Stimulated activated CD8-positive, alpha-beta memory T cell treated with anti-CD3 and anti-CD28 coated beads, Interleukin-15, amount 100 ng/mL, for 24 hours (primary cell): ENCODE results near the gene SYNGR1.
"Not testable (repeated sequence)": the region's sequence is repeated elsewhere in the genome, so short reads cannot be mapped to it uniquely, and the experiment has no call there.

Source experiments
- DNase-seq: peaks from one replicate; pipeline ENCODE4 v3.0.0-alpha.2; 2020; ENCODE audit warnings: low read depth

SYNGR1 gene

DNA sequence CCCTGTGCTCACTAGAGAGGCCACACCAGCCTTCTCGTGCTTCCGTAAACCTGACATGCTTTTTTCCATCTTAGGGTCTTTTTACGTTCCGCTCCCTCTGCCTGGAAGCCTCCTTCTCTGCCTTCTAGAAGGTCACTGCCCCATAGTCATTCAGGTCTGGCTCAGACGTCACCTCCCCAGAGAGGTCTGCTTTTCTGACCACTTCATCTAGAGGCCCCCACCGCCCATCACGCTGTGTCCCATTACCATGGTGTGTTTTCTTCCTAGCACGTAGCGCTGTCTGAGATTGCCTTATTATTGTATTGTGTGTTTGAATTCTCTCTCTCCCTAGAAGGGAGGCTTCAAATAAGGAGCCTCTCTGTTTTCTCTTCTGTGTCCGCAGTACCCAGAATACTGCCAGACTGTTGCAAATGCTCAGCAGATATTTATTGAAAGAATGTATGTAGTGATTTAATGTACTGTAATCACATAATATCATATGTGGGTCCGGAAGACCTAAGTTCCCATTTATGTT is 59.8 kb downstream of the SYNGR1 start:
- DNase-seq: no peak

DNA sequence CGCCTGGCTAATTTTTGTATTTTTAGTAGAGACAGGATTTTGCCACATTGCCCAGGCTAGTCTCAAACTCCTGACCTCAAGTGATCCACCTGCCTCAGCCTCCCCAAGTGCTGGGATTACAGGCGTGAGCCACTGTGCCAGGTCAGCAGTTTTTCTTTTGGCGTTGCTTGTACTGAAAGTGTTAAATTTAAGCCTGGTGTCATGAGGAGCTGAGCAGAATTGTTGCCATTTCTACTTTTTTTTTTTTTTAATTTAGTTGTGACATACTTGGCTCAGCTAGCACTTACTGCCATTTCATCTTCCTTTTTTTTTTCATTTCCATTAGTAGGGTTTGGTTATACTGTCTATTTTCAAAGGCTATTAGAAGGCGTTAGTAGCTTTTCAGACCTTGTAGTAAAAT is 60.5 kb downstream of the SYNGR1 start:
- DNase-seq: no peak

DNA sequence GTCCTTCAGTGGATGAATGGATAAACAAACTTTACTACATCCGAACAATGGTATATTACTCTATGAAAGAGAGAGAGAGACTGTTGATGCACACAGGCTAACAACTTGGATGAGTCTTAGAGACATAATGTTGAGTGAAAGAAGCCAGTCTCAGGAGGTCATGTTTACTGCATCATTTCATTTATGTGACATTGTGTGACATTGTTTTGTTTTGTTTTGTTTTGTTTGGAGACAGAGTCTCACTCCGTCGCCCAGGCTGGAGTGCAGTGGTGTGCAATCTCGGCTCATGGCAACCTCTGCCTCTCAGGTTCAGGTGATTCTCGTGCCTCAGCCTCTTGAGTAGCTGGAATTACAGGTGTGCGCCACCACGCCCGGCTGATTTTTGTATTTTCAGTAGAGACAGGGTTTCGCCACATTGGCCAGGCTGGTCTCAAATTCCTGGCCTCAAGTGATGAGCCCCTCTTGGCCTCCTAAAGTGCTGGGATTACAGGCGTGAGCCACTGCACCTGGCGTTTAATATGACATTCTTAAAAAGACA is 62.1 kb downstream of the SYNGR1 start:
- not testable (repeated sequence) for DNase-seq

DNA sequence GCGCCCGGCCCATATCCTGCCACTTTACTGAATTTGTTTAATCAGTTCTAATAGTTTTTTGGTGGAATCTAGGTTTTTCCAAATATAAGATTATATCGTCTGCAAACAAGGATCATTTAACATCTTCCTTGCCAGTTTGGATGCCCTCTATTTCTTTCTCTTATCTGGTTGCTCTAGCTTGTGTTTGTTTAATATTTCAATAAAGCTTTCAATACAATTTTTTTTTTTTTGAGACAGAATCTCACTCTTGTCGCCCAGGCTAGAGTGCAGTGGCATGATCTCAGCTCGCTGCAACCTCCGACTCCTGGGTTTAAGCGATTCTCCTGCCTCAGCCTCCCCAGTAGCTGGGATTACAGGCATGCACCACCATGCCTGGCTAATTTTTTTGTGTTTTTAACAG is 63.4 kb downstream of the SYNGR1 start:
- DNase-seq: not testable (repeated sequence)

DNA sequence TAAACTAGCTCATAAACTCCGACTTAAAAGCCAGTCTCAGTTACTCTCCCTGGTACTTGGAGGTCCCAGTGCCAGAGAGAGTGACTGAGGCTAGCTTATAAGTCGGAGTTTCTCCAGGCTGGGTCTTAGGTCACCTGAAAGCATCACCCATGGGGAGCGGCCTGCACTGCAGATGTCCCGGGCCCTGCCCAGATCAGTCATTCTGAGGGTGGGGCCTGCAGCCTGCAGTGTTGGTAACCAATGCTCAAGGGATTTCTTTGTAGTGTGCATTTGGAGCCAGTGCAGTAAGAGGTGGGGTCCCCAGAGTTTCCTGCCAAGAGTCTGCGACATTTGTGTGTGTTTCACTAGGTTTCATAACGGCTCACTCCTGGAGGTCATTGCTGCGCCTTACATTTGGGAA is 64.6 kb downstream of the SYNGR1 start:
- DNase-seq: no peak

DNA sequence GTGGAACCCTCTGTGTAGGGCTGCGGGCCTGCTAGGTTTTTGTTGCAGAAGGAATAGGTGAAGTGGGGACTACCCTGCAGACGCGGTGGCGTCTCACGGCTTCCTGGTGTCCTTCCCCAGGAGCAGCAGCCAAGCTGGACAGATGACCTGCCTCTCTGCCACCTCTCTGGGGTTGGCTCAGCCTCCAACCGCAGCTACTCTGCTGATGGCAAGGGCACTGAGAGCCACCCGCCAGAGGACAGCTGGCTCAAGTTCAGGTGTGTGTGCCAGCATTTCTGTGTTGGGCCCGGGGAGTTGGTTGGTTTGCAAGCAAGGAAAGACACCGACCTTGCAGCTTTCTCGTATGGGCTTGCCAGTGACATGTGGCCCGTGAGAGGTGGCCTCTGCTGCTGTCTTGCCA is 65.1 kb downstream of the SYNGR1 start:
- no peak for DNase-seq

DNA sequence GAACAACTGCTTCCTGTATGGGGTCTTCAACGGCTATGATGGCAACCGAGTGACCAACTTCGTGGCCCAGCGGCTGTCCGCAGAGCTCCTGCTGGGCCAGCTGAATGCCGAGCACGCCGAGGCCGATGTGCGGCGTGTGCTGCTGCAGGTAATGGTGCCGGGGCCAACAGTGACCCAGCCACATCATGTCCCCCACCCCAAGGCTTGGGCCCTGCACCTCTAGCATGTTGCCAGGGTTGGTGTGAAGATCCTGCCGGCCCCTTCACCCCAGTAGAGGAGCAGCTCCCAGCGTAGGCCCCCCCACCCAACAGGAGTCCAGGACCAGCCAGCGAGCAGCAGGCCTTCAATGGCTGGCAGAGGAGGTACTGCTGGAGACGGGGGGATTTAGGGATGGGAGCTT is 65.7 kb downstream of the SYNGR1 start:
- no peak for DNase-seq

DNA sequence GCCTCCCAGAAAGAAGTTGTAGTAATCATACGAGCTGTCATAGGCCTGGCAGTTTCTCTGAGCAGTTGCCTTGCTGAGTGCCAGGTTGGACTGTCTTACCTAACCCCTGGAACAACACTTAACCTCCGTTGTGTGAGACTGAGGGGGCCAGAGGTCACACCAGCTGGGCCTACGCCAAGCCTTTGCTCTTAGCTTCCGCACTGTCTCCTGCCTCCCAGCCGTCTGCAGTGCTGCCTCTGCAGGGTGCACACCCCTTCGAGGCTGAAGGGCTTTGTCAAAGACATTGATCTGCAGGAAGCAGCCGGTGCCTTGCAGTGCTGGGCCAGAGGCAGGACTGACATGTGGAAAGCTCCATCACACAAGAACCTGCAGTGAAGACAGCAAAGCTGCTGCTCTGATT is 66.5 kb downstream of the SYNGR1 start:
- DNase-seq: no peak

DNA sequence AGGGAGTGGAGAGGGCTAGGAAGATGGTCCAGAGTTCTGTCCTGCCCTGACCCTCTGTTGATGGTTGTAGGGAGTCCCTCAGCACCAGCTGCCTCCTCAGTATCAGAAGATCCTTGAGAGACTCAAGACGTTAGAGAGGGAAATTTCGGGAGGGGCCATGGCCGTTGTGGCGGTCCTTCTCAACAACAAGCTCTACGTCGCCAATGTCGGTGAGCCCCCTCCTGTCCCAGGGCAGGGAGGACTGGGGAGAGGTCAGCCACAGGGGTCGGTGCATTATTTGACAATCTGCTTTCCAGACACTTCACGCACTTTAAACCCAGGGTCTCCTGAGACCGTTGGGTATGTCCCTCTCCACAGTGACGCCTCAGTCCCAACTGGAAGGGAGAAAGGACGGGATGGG is 67.8 kb downstream of the SYNGR1 start:
- no peak for DNase-seq

DNA sequence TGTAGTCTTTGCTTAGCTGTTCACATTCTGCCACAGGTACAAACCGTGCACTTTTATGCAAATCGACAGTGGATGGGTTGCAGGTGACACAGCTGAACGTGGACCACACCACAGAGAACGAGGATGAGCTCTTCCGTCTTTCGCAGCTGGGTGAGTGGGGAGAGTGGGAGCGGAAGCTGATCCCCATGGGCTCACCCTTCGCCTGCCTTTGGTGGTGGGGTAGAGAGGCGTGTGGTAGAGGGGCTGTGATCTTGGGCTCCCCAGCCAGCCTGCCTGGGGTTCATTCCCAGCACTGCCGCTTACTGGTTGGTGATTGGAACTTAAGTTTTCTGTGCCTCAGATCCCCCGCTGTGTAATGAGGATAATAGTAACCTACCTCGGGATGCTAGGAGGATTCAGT is 68.9 kb downstream of the SYNGR1 start:
- no peak for DNase-seq

DNA sequence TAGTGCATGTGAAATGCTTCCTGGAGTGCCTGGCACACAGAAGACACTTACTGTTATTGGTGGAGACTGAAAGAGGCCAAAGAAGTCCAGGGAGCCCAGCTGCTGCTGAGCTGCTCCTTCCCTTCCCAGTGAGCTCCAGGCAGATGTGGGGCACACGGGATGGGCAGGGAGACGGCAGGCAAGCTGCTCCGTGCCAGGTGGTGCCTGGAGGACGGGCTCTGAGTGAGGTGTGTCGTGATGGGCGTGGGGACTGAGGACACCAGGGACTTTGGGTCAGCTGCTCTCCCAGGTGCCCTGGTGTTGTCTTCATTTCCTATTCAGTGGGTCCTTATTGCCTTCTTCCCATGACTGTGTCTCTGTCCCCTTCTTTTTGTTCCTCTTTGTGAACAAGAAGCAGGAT is 69.3 kb downstream of the SYNGR1 start:
- DNase-seq: no peak

DNA sequence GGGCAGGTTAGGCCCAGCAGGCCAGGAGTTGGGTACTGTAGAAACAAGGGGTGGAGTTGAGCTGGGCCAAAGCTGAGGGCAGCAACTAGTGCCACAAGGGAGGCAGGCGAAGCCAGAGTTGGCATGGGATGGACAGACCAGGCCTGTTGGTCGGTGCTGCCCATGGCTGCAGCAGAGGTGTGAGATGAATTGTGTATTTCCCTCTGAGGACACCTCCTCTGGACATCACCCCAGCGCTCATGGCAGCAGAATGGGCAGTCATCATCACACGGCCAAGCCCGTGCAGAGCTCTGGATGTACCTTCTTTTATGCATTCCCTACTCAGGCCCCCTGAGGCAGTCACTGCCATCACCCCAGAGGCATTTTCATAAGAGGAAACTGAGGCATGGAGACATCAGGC is 70.1 kb downstream of the SYNGR1 start:
- no peak for DNase-seq

DNA sequence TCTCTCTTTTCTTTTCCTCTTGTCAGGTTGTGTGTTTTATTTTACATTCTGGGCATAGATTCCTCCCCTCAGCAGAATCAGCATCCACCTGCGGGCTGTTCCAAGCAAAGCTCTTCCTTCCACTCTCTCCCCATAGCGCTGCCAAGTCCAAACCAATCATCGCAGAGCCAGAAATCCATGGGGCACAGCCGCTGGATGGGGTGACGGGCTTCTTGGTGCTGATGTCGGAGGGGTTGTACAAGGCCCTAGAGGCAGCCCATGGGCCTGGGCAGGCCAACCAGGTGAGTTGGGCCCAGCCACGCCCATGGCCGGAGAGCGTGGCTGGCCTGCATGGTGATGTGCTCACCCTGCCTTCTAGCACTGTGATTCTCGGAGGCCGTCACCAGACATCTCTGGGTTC is 71.9 kb downstream of the SYNGR1 start:
- no peak for DNase-seq

DNA sequence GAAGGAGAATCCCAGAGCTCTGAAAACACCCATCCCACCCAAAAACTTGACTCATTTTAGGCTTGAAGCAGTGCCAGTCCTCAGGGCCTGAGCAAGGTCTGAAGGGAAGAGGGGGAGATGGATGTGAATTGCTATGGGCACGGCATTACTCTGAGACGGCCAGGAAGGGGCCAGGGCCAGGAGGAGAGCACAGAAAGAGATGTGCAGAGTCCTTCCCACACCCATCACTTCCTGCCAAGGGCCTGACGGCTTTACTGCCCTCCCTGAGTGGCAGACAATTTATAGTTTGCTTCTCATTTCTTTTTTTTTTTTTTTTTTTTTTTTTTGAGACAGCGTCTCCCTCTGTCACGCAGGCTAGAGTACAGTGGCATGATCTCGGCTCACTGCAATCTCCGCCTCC is 72.3 kb downstream of the SYNGR1 start:
- no peak for DNase-seq

DNA sequence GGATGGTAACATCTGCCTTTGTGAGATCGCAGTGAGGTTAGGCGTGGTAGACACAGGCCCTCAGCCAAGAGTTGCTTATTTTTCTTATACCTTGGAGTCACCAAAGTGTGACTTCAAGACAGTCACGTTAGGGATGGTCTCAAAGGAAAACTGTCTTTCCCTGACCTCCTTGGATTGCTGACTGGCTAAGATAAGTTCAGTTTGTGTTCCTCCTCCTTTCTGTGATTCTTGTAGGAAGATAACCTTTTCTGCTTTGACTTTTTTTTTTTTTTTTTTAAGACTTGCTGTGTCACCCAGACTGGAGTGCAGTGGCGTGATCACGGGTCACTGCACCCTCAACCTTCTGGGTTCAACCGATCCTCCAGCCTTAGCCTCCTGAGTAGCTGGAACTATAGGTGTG is 72.9 kb downstream of the SYNGR1 start:
- no peak for DNase-seq

DNA sequence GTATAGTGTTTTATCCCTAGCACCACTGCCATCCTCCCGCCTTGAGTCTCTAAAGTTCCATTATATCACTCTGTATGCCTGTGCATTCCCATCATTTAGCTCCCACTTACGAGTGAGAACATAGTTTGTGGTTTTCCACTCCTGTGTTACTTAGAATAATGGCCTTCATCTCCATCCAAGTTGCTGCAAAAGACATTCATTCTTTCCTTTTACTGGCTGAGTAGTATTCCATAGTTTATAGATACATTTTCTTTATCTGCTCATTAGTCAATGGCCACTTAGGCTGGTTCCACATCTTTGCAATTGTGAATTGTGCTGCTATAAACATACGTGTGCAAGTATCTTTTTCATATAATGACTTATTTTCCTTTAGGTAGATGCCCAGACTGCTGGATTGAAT is 74.2 kb downstream of the SYNGR1 start:
- DNase-seq: no peak

DNA sequence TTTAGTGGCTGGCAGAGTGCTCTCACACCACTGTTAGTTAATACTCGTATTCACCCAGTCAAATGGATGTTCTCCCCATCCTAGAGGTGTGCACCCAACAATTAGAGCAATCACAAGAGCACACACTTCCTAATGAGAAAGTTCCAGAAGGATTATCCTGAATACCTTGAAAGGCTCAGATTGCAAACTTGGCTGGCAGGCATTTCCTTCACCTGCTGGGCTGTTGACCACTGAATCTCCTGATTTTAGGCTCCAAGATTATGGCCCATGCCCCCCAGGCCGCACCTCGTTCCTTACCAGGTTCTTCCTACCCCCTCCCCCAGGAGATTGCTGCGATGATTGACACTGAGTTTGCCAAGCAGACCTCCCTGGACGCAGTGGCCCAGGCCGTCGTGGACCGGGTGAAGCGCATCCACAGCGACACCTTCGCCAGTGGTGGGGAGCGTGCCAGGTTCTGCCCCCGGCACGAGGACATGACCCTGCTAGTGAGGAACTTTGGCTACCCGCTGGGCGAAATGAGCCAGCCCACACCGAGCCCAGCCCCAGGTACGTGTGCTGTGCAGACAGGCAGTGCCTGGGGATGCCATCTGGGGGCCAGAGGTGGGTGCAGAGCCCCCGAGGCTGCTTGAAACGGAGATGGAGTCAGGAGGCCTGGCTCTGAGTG is 76.7 kb downstream of the SYNGR1 start:
- DNase-seq: no peak

DNA sequence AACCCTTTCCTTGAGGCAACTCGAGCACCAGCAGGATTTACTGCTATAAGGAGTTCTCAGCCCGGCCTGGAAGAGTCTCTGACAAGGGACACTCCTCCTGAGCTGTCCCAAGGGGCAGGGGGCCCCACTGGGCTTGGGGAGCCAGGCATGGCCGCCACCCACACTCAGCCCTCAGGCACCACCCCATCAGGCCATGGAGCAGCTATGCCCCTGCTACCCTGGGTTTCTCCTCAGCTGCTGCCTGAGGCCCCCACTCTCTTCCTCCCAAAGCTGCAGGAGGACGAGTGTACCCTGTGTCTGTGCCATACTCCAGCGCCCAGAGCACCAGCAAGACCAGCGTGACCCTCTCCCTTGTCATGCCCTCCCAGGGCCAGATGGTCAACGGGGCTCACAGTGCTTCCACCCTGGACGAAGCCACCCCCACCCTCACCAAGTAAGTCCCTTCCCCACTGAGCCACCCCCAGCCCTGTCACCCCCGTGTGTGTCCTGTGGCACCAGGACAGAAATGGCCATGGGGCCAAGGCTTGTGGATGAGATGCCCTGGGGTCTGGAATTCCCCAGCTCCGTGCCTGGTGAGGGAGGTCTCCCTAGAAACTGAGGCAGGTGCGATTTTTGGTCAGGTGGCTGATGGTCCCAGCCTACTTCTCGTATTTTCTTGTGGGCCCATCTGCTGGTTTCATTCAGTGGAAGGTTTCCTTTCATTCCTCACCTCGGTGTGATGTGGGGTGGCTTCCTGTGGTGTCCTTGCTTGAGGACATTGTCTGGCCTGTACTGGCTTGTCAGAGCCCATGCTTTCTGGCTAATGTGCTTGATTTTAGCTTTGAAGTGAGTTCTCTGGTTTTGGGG is 78.2 kb downstream of the SYNGR1 start:
- no peak for DNase-seq

DNA sequence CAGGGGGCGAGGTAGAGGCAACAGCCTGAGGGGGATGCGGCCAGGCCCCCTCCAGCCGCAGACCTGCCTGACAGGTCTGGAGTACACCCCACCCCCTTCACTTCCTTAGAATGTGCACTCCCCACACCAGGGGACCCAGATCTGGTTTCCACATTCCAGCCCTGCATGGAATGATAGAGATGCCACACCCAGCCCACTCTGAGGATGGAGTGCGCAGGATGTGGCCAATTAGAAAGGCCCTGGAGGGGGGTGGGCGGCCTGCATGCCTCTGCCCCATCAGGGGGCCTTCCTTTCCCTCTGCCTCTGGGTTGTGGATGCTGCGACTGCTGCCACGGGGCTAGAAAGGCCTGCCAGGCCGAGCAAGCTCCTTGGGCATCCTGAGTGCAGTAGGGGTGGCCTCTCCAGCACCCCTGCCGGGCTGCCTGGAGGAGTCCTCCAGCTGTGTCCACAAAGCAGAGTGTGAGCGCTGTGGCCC is 78.8 kb downstream of the SYNGR1 start:
- DNase-seq: no peak

DNA sequence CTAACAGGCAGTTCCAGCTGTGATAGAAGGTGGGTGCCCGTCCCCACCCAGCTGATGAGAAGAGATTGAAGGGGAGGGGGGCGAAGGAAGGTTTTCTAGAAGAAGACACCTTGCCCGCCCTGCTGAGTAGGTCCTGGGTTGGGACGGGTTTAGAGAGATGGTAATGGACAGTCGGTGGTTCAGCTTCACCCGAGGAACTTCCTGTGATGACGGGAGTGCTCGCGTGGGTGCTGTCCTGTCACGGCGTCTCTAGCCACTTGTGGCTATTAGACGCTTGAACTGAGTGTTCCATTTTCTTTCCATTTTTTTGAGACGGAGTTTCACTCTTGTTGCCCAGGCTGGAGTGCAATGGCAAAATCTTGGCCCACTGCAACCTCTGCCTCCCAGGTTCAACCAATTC is 79.4 kb downstream of the SYNGR1 start:
- no peak for DNase-seq

DNA sequence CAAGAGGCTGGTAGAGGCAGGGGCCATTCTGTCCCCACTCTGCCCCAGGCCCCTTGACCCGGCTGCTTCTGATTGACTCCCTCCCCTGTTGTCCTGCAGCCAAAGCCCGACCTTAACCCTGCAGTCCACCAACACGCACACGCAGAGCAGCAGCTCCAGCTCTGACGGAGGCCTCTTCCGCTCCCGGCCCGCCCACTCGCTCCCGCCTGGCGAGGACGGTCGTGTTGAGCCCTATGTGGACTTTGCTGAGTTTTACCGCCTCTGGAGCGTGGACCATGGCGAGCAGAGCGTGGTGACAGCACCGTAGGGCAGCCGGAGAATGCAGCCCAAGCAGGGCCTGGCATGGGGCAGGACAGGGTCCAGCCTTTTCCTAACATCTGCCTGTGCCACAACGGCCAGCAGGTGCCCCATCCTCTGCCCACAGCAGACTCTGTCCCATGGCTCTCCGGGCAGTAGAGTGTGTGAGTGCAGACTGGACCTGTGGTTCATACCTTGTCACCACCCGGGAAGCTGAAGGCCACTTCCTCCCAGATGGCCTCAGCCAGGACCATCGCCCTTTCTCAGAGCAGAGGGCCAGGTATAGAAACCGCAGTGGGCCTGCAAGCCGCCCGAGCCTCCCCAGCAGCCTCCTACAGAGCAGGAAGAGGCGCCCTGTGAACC is 80.3 kb downstream of the SYNGR1 start:
- DNase-seq: no peak

DNA sequence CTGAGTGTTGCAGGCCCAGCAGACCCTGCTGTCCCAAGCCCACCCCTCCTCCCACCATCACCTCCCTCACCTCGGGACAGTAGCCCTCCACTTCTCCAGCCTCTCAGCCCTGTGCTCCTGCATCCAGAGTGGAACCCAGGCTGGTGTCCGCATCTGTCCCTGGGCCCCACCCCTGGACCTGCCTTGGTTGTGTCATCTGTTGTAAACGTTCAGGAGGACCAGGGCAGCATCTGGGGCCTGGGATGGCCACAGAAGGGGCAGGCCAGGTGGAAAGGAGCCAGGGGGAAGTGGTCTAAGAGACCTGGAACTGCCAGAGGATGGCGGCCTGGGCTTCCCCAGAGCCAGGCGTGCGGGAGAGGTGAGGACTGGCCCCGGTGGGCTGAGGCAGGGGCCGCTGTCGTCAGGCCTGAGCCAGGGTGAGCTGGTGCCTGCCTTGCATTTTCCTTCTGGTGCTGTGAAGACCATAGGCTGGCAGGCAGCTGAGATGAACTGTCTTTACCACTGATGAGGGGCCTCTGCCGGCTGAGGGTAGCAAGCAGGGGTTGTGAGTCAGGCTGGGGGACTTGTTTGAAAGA is 80.9 kb downstream of the SYNGR1 start:
- no peak for DNase-seq
